Thyroid gland (tissue), 4 donors: Measurements from ENCODE around the gene CORO1C.

Source experiments
- POLR2A ChIP-seq, 2 donors: fragments of 450-650 bp; IDR thresholded peaks; one replicate each; pipeline ENCODE4 v1.6.1; 2017; ENCODE audit warnings: antibody characterized with exemption in 2 of 2, mild to moderate bottlenecking in 2 of 2, moderate library complexity in 1 of 2
- TF ChIP-seq, protein P1 (sequence below), 6 experiments: fragments of 200-600 bp in 3 of 6; fragments of 450-650 bp in 3 of 6; sonication (generic) in 3 of 6; IDR thresholded peaks; one replicate each; pipeline ENCODE4 v1.5.1; 2016 to 2019; ENCODE audit warnings: antibody characterized with exemption in 6 of 6, mild to moderate bottlenecking in 2 of 6, inconsistent platforms in 1 of 6, moderate library complexity in 1 of 6

DNA sequence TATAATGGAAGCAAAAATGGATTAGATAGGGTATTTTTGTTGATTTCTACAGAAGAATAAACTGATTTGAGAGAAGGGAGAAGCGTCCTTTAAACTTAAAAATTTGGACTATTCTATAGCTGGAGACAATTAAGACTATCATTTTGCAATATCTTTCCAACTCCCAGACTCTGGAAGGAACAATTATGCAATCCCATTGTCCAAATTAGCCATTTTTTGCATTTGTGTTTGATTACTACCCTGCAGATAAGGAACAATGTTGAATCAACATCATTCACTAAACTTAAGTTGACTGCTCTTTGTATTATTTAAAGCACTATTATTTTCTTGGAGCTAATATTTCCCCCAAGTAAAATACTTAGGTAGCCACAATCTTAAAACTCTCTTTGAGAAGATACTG lies 62.8 kb downstream of the CORO1C start:
- TF ChIP-seq, protein P1, sequence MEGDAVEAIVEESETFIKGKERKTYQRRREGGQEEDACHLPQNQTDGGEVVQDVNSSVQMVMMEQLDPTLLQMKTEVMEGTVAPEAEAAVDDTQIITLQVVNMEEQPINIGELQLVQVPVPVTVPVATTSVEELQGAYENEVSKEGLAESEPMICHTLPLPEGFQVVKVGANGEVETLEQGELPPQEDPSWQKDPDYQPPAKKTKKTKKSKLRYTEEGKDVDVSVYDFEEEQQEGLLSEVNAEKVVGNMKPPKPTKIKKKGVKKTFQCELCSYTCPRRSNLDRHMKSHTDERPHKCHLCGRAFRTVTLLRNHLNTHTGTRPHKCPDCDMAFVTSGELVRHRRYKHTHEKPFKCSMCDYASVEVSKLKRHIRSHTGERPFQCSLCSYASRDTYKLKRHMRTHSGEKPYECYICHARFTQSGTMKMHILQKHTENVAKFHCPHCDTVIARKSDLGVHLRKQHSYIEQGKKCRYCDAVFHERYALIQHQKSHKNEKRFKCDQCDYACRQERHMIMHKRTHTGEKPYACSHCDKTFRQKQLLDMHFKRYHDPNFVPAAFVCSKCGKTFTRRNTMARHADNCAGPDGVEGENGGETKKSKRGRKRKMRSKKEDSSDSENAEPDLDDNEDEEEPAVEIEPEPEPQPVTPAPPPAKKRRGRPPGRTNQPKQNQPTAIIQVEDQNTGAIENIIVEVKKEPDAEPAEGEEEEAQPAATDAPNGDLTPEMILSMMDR (IDR thresholded peaks at IDR 0.05): no peak
- no peak for TF ChIP-seq POLR2A (IDR thresholded peaks at IDR 0.05)
